ENCODE data around the gene PSMD3. TPM values are rescaled to one million over a fixed set of nuclear protein-coding genes. Genes with fewer than 3 reads are reported as not detected.
A peak's percentile ranks its signal among the peaks of the same experiment; 100 is the strongest.

PSMD3 gene
- total and polyA plus RNA-seq, 9 of the 15 experiments (the other 6 are each of a cell fraction or from before 2014, with no cell fraction given): 2.0 to 251 (median 135) TPM

DNA sequence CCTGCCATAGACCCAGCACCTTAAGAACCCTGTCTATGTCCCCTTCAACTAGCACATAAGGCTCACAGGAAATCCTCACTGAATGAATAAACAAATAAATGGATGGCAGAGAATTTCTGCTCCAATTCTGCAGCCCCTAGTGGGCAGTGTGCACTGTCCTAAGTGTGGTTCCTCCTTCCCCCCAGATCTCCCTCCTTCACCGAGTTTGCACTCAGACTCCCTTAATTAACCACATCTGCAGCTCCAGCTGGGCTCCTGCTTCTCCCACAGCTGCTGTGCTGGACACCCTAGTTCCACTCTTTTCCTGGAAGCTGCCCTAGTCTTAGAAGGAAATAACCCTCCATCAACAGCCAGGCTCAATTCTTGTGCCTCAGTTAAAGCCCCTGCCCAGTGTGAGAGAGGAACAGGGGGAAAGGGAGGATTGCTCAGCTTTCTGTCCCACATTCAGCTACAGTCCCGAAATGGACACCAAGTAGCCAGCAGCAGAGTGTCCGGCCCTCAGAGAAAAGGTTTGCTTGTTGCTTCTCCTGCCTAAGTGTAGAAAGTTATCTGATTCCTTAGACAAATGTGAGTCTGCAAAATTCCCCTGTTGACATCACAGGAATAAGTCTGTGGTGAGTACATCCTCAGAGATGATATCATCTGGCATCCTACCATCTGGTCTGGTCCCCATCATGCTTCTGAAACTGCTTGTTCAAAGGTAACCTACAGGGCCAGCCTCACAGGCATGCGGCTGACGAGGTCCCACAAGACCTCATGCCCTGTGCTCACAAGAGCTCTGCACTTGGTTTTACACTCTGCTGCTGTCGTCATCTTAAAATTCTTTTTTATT is 40.8 kb upstream of the PSMD3 start:
- Histone ChIP-seq H3K4me2 (ENCODE audit: insufficient read depth, low read length) (peak overlapping the region; percentile 56), H3K4me1 (replicated peaks in 1 of 2; ENCODE audit: control insufficient read depth in 2 of 2, insufficient read depth in 2 of 2, low read length in 2 of 2) (peaks cover 21 to 24% of the 10 kb centered on the region in 2 experiments), H3K4me3 (no peak overlapping the region), H3K27me3 (ENCODE audit: control insufficient read depth in 2 of 2, insufficient read depth in 2 of 2, low read length in 2 of 2) (peaks cover 4 to 7% of the 10 kb centered on the region in 2 experiments; a peak in 4 of 5 replicates), H3K27ac (ENCODE audit: extremely low read depth, low read depth, low read length) (peak overlapping the region; percentile 47; the same call in 2 of the 3 replicates), H3K9me1 (ENCODE audit: control insufficient read depth, insufficient read depth, low read length) (no peaks in the 10 kb centered on the region), H2AFZ (ENCODE audit: low read depth, low read length) (peak overlapping the region; percentile 79), H3K79me2 (ENCODE audit: control insufficient read depth, insufficient read depth, low read length) (no peaks in the 10 kb centered on the region), H4K20me1 (replicated peaks; ENCODE audit: control insufficient read depth, insufficient read depth, low read length) (0 out of 2 replicates have a peak, but pooled peaks cover 3% of the 10 kb centered on the region), H3K9me3 (replicated peaks; ENCODE audit: control insufficient read depth, insufficient read depth, low read depth, low read length) (no peaks in the 10 kb centered on the region), H3K36me3 (ENCODE audit: control insufficient read depth, insufficient read depth, low read length) (no peaks in the 10 kb centered on the region), H3K9ac (ENCODE audit: insufficient read depth in 1 of 2, low read depth in 2 of 2, low read length in 2 of 2) (peak overlapping the region in 1 of 2 experiments; percentile 61; a peak in 2 of 4 replicates)
- ChIA-PET CTCF (ENCODE audit: low intra/inter-chr PET ratio) (interaction anchor here (1.6 to 1.8 kb wide), 2 partner anchors 19 to 40 kb away, joined by 4 to 7 read pairs; partner anchors contain the start of gene PSMD3), POLR2A (interaction anchor here (0.6 to 1.5 kb wide), 5 partner anchors 9 to 412 kb away, joined by 3 to 5 read pairs (median 4); partner anchors contain the start of gene PSMD3)
- in situ Hi-C loops (cut with MboI) (no loop called here), intact Hi-C loops (cut with micrococcal nuclease) (loop anchor here (1.0 kb wide), 1 partner anchor 40 kb away; the partner anchor contains the start of gene PSMD3)
- BruUV-seq (replicated peaks): no TSS peak
- peak; percentile 82 for FAIRE-seq
- DNase-seq (ENCODE audit: extremely low read depth in 1 of 4, low spot score in 3 of 4): peak; percentile 47 to 60 (median 56)
- peak; percentile 86 for ATAC-seq
- 26% methylated on average over 6 of the region's 6 CpGs for WGBS (ENCODE audit: insufficient coverage, low coverage, missing lambda C conversion rate)
- TF ChIP-seq MXI1 (IDR thresholded peaks at IDR 0.05; ENCODE audit: low read depth, low read length) (no peak), ZNF717 (CRISPR knock-in tag; IDR thresholded peaks at IDR 0.05) (no peak), SOX6 (IDR thresholded peaks at IDR 0.05) (0 out of 2 replicates have a peak, but pooled peaks have one; percentile 18), KLF16 (IDR thresholded peaks at IDR 0.05) (0 out of 2 replicates have a peak, but pooled peaks have one; percentile 20), ZFX (CRISPR knock-in tag; IDR thresholded peaks at IDR 0.05) (no peak), CTBP1 (IDR thresholded peaks at IDR 0.05; ENCODE audit: borderline replicate concordance) (peak; percentile 96), TAF7 (tag; IDR thresholded peaks at IDR 0.05) (no peak), ZNF316 (IDR thresholded peaks at IDR 0.05) (peak; percentile 30), JUN (IDR thresholded peaks at IDR 0.05; ENCODE audit: borderline replicate concordance, low read depth, low read length) (peak; percentile 70; the same call in 1 of the 2 replicates), JUN (CRISPR knock-in tag; IDR thresholded peaks at IDR 0.05; ENCODE audit: borderline replicate concordance) (no peak), MAZ (CRISPR knock-in tag; conservative IDR thresholded peaks at IDR 0.05 in 1 of 2, IDR thresholded peaks at IDR 0.05 in 1 of 2) (0 out of 4 replicates have a peak, but pooled peaks of 1 of the 2 experiments have one; percentile 39), ZNF197 (CRISPR knock-in tag; IDR thresholded peaks at IDR 0.05; ENCODE audit: low read depth) (no peak), MAFG (tag; conservative IDR thresholded peaks at IDR 0.05) (peak; percentile 71), ATF1 (CRISPR knock-in tag; IDR thresholded peaks at IDR 0.05) (no peak), ATF1 (tag; IDR thresholded peaks at IDR 0.05) (peak; percentile 68)
- TF ChIP-seq, protein P1, sequence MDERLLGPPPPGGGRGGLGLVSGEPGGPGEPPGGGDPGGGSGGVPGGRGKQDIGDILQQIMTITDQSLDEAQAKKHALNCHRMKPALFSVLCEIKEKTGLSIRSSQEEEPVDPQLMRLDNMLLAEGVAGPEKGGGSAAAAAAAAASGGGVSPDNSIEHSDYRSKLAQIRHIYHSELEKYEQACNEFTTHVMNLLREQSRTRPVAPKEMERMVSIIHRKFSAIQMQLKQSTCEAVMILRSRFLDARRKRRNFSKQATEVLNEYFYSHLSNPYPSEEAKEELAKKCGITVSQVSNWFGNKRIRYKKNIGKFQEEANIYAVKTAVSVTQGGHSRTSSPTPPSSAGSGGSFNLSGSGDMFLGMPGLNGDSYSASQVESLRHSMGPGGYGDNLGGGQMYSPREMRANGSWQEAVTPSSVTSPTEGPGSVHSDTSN (CRISPR knock-in tag; IDR thresholded peaks at IDR 0.05; ENCODE audit: low read depth): no peak
- TF ChIP-seq, protein P1 (tag; conservative IDR thresholded peaks at IDR 0.05; ENCODE audit: low read depth): 0 out of 2 replicates have a peak, but pooled peaks have one; percentile 11
- TF ChIP-seq, protein P2, sequence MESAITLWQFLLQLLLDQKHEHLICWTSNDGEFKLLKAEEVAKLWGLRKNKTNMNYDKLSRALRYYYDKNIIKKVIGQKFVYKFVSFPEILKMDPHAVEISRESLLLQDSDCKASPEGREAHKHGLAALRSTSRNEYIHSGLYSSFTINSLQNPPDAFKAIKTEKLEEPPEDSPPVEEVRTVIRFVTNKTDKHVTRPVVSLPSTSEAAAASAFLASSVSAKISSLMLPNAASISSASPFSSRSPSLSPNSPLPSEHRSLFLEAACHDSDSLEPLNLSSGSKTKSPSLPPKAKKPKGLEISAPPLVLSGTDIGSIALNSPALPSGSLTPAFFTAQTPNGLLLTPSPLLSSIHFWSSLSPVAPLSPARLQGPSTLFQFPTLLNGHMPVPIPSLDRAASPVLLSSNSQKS (CRISPR knock-in tag; IDR thresholded peaks at IDR 0.05): no peak

All from K562 (cell line).